Measurements from ENCODE around the gene ANKRD27.

DNA sequence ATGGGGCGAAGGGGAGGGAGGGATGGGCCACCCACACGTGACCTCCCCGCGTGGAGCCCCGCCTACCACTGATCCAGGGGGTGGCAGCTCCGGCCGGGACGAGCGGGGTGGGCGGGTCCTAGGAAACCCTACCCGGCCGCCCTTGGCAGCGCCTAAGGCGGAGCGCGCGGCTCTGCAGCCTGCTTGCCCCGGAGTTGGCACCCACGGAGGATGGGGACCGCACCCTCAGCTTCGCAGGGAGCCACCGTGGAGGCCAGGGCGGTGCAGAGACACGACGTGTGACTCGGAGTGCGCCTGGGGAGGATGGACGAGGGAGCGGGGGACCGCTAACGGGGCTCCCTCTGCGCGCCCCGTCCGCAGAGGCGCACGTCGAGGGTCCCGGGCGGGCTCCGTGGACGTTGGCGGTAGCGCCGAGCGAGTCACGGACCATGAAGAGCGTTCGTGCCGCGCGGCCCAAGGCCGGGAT is 773 bp upstream of the ANKRD27 start, which contains the start of gene RGS9BP:
- TF ChIP-seq GATA2 (IDR thresholded peaks at IDR 0.05; ENCODE audit: low read depth, low read length) (no peak), GATA3 (IDR thresholded peaks at IDR 0.05; ENCODE audit: low read depth, low read length) (no peak)

Data from SH-SY5Y (cell line).